T-cell (primary cell): ENCODE measurements around the gene ITGAE. TPM values are rescaled to one million over a fixed set of nuclear protein-coding genes. Genes with fewer than 3 reads are reported as not detected.

Source experiments
- ATAC-seq, 4 experiments: fragments of 200-7000 bp in 3 of 4; fragments of 150-1000 bp in 1 of 4; cut with Tn5 transposase; replicated peaks in 1 of 4; 1 replicate in 3 of 4; 2 replicates in 1 of 4; pipeline ENCODE4 v1.10.0; 2021; ENCODE audit warnings: moderate library complexity in 3 of 4, mild to moderate bottlenecking in 2 of 4, moderate number of reproducible peaks in 1 of 4
- CTCF ChIA-PET, 2 donors: fragments of 300-600 bp; sonication (Branson Sonifier 250); formaldehyde crosslinking; loops; one replicate each; lab custom pipeline; 2022; ENCODE audit warnings: antibody characterized with exemption in 2 of 2; lab: Charles Lee
- POLR2A ChIA-PET, 2 donors: fragments of 300-600 bp; sonication (Branson Sonifier 250); formaldehyde crosslinking; loops; one replicate each; lab custom pipeline; 2022; ENCODE audit warnings: antibody characterized with exemption in 2 of 2; lab: Charles Lee
- DNase-seq, 35 experiments: peaks; one replicate each; pipeline versions ENCODE4 v3.0.0 to v3.0.0-alpha.2; 2013 to 2023
- H3K27ac ChIP-seq: one replicate; pipeline ENCODE4 v1.5.1; 2013; ENCODE audit warnings: low read length
- H3K27me3 ChIP-seq, 2 experiments: replicated peaks in 1 of 2; 1 replicate in 1 of 2; 2 replicates in 1 of 2; pipeline versions ENCODE4 v1.6.1 to v1.7.0; 2013; ENCODE audit warnings: low read length in 1 of 2, mixed read lengths in 1 of 2; ENCODE audit not compliant: control insufficient read depth in 2 of 2, insufficient read depth in 2 of 2; ENCODE audit errors: extremely low read depth in 1 of 2
- H3K36me3 ChIP-seq, 2 donors: 1 replicate in 1 of 2; 2 replicates in 1 of 2; pipeline versions ENCODE4 v1.6.1 to v1.7.0; 2013; ENCODE audit warnings: low read length in 1 of 2; ENCODE audit not compliant: control insufficient read depth in 2 of 2, insufficient read depth in 1 of 2; ENCODE audit errors: extremely low read depth in 1 of 2
- H3K4me1 ChIP-seq, 2 experiments: 1 replicate in 1 of 2; 2 replicates in 1 of 2; pipeline versions ENCODE4 v1.6.1 to v1.7.0; 2013; ENCODE audit warnings: low read length in 2 of 2, mixed read lengths in 1 of 2; ENCODE audit not compliant: insufficient read depth in 2 of 2, control insufficient read depth in 1 of 2; ENCODE audit errors: extremely low read depth in 1 of 2
- H3K4me3 ChIP-seq, 2 donors: 1 replicate in 1 of 2; 2 replicates in 1 of 2; pipeline versions ENCODE4 v1.5.1 to v1.7.0; 2013; ENCODE audit warnings: mild to moderate bottlenecking in 2 of 2, low read length in 1 of 2, moderate library complexity in 1 of 2; ENCODE audit not compliant: control insufficient read depth in 1 of 2; ENCODE audit errors: extremely low read depth in 1 of 2
- H3K9me3 ChIP-seq: 2 replicates; pipeline ENCODE4 v1.7.0; 2013
- H3K27ac Mint-ChIP-seq, 2 donors: one replicate each; pipeline ENCODE4 v1.8.0; 2020 to 2021; ENCODE audit warnings: mild to moderate bottlenecking in 2 of 2, mixed read lengths in 2 of 2
- H3K27me3 Mint-ChIP-seq, 2 donors: one replicate each; pipeline ENCODE4 v1.8.0; 2021 to 2022; ENCODE audit warnings: mixed read lengths in 2 of 2
- H3K36me3 Mint-ChIP-seq: one replicate; pipeline ENCODE4 v1.8.0; 2021; ENCODE audit warnings: mixed read lengths
- H3K4me1 Mint-ChIP-seq, 3 donors: one replicate each; pipeline ENCODE4 v1.8.0; 2020 to 2022; ENCODE audit warnings: mixed read lengths in 3 of 3, mild to moderate bottlenecking in 1 of 3
- H3K4me3 Mint-ChIP-seq, 3 donors: one replicate each; pipeline ENCODE4 v1.8.0; 2020 to 2022; ENCODE audit warnings: mild to moderate bottlenecking in 3 of 3, mixed read lengths in 3 of 3, moderate library complexity in 3 of 3
- H3K9me3 Mint-ChIP-seq, 3 donors: one replicate each; pipeline ENCODE4 v1.8.0; 2020 to 2022; ENCODE audit warnings: mixed read lengths in 3 of 3
- WGBS: methylation state at CpG from one replicate; pipeline ENCODE4 v1.1.5; 2013; ENCODE audit warnings: missing lambda C conversion rate; ENCODE audit not compliant: insufficient coverage; 5-methylcytosine and 5-hydroxymethylcytosine counted together
- total RNA-seq, 35 experiments: library from RNA in 6 of 35; stranded (reverse) in 6 of 35; fragments of 120-200 nt in 1 of 35; gene quantifications; one replicate each; pipeline versions ENCODE4 v1.2.1 to v1.2.4 and lab custom pipeline; 2013 to 2026

ITGAE gene
- total RNA-seq, 5 donors from 2014 or later (not counting 1 experiment from before 2014, with no cell fraction given): 13.0 to 40.0 (median 25.2) TPM

GRCh38 chr17:3755335-3756030 lies 45.5 kb downstream of the ITGAE start:
- DNase-seq: no peak
- POLR2A ChIA-PET: interaction anchor here (0.5 to 0.6 kb wide), 4 partner anchors 45 to 952 kb away, joined by 3 to 6 read pairs (median 4); no protein-coding TSS in a partner anchor
- H3K9me3 ChIP-seq: no peaks in the 10 kb centered on the region
- Mint-ChIP-seq H3K4me3 (peak overlapping the region; percentile 41 to 50 (median 46)), H3K27me3 (no peaks in the 10 kb centered on the region), H3K36me3 (peaks cover 3% of the 10 kb centered on the region), H3K4me1 (peaks cover 14 to 30% (median 26%) of the 10 kb centered on the region in 3 donors), H3K9me3 (no peaks in the 10 kb centered on the region), H3K27ac (peak overlapping the region; percentile 49 to 75)
- WGBS: 86% methylated on average over 16 of the region's 20 CpGs
- CTCF ChIA-PET: interaction anchor here in 1 of 2 donors (0.6 to 1.6 kb wide), 5 partner anchors 14 to 1684 kb away, joined by 3 to 8 read pairs (median 5); no protein-coding TSS in a partner anchor
- H3K27ac ChIP-seq: peak overlapping the region; percentile 62
- no peak for ATAC-seq
- peaks cover 8 to 37% of the 10 kb centered on the region in 2 experiments for H3K4me1 ChIP-seq
- no peaks in the 10 kb centered on the region for H3K36me3 ChIP-seq
- peak overlapping the region; percentile 11 to 28 for H3K4me3 ChIP-seq
- no peaks in the 10 kb centered on the region for H3K27me3 ChIP-seq

GRCh38 chr17:3754458-3755334 lies 46.3 kb downstream of the ITGAE start:
- Histone ChIP-seq H3K4me3 (peak overlapping the region; percentile 11 to 28), H3K27ac (peak overlapping the region; percentile 62), H3K4me1 (peaks cover 15 to 45% of the 10 kb centered on the region in 2 experiments), H3K27me3 (no peaks in the 10 kb centered on the region), H3K36me3 (no peaks in the 10 kb centered on the region), H3K9me3 (no peaks in the 10 kb centered on the region)
- ChIA-PET POLR2A (interaction anchor here (0.5 to 0.6 kb wide), 3 partner anchors 44 to 91 kb away, joined by 3 to 4 read pairs (median 4); partner anchors contain the start of gene NCBP3 (in 1 of the 2)), CTCF (interaction anchor here (0.6 to 1.6 kb wide), 4 partner anchors 13 to 103 kb away, joined by 3 to 8 read pairs (median 4); no protein-coding TSS in a partner anchor)
- ATAC-seq (peak; percentile 82 to 88 (median 86)), DNase-seq (peak; percentile 50 to 91 (median 80))
- Mint-ChIP-seq H3K4me3 (peak overlapping the region in 1 of 3 donors; percentile 46), H3K36me3 (peaks cover under 1% of the 10 kb centered on the region), H3K4me1 (peaks cover 22 to 38% (median 33%) of the 10 kb centered on the region in 3 donors), H3K9me3 (no peaks in the 10 kb centered on the region), H3K27me3 (no peaks in the 10 kb centered on the region), H3K27ac (peak overlapping the region in 1 of 2 donors; percentile 55)
- WGBS: 24% methylated on average over 49 of the region's 56 CpGs

- H3K27ac Mint-ChIP-seq: peak overlapping the region; percentile 37 to 65
- no peak overlapping the region for H3K27ac ChIP-seq
- DNase-seq (no peak), ATAC-seq (no peak)
- ChIA-PET CTCF (interaction anchor here in 1 of 2 donors (0.6 kb wide), 1 partner anchor 104 kb away, joined by 4 read pairs; no protein-coding TSS in a partner anchor), POLR2A (no interaction called here)
- H3K27me3 Mint-ChIP-seq: no peaks in the 10 kb centered on the region
- peaks cover 28 to 42% (median 36%) of the 10 kb centered on the region in 3 donors for H3K4me1 Mint-ChIP-seq
- WGBS: no CpG with 5 or more reads among the region's 18 CpGs
- H3K9me3 ChIP-seq: no peaks in the 10 kb centered on the region
- no peaks in the 10 kb centered on the region for H3K9me3 Mint-ChIP-seq
- H3K36me3 Mint-ChIP-seq: no peaks in the 10 kb centered on the region
- no peaks in the 10 kb centered on the region for H3K36me3 ChIP-seq
- peaks cover 15 to 49% of the 10 kb centered on the region in 2 experiments for H3K4me1 ChIP-seq
- no peak overlapping the region for H3K4me3 Mint-ChIP-seq
- no peaks in the 10 kb centered on the region for H3K27me3 ChIP-seq
- no peak overlapping the region for H3K4me3 ChIP-seq
Observed at GRCh38 chr17:3754066-3754457, 46.9 kb downstream of the ITGAE start.

- Mint-ChIP-seq H3K4me3 (no peak overlapping the region), H3K27ac (peak overlapping the region; percentile 37 to 65), H3K36me3 (no peaks in the 10 kb centered on the region), H3K4me1 (peaks cover 32 to 45% (median 40%) of the 10 kb centered on the region in 3 donors), H3K9me3 (no peaks in the 10 kb centered on the region), H3K27me3 (no peaks in the 10 kb centered on the region)
- no peaks in the 10 kb centered on the region for H3K36me3 ChIP-seq
- DNase-seq (no peak), ATAC-seq (no peak)
- peaks cover 17 to 53% of the 10 kb centered on the region in 2 experiments for H3K4me1 ChIP-seq
- WGBS: 93% methylated on average over 4 of the region's 12 CpGs
- H3K27me3 ChIP-seq: no peaks in the 10 kb centered on the region
- H3K9me3 ChIP-seq: no peaks in the 10 kb centered on the region
- ChIA-PET POLR2A (no interaction called here), CTCF (no interaction called here)
- no peak overlapping the region for H3K4me3 ChIP-seq
- H3K27ac ChIP-seq: no peak overlapping the region
Observed at GRCh38 chr17:3753624-3754023, 47.4 kb downstream of the ITGAE start.

- no peaks in the 10 kb centered on the region for H3K36me3 Mint-ChIP-seq
- no peaks in the 10 kb centered on the region for H3K27me3 Mint-ChIP-seq
- H3K4me1 Mint-ChIP-seq: peaks cover 41 to 50% (median 42%) of the 10 kb centered on the region in 3 donors
- Histone ChIP-seq H3K4me1 (peaks cover 17 to 54% of the 10 kb centered on the region in 2 experiments), H3K36me3 (no peaks in the 10 kb centered on the region), H3K9me3 (no peaks in the 10 kb centered on the region), H3K27ac (no peak overlapping the region), H3K27me3 (no peaks in the 10 kb centered on the region), H3K4me3 (no peak overlapping the region)
- POLR2A ChIA-PET: no interaction called here
- no peak for DNase-seq
- H3K4me3 Mint-ChIP-seq: no peak overlapping the region
- no peak for ATAC-seq
- CTCF ChIA-PET: no interaction called here
- peak overlapping the region in 1 of 2 donors; percentile 97 for H3K27ac Mint-ChIP-seq
- 95% methylated on average over 15 of the region's 15 CpGs for WGBS
- no peaks in the 10 kb centered on the region for H3K9me3 Mint-ChIP-seq
Observed at GRCh38 chr17:3751836-3752235, 49.2 kb downstream of the ITGAE start.

- peaks cover 41 to 50% (median 42%) of the 10 kb centered on the region in 3 donors for H3K4me1 Mint-ChIP-seq
- WGBS: 13% methylated on average over 5 of the region's 8 CpGs
- Histone ChIP-seq H3K36me3 (no peaks in the 10 kb centered on the region), H3K9me3 (no peaks in the 10 kb centered on the region), H3K27me3 (no peaks in the 10 kb centered on the region), H3K4me3 (peak overlapping the region in 1 of 2 donors; percentile 2), H3K4me1 (peaks cover 17 to 53% of the 10 kb centered on the region in 2 experiments), H3K27ac (peak overlapping the region; percentile 42)
- POLR2A ChIA-PET: no interaction called here
- no peaks in the 10 kb centered on the region for H3K9me3 Mint-ChIP-seq
- H3K27me3 Mint-ChIP-seq: no peaks in the 10 kb centered on the region
- CTCF ChIA-PET: interaction anchor here in 1 of 2 donors (1.2 kb wide), 1 partner anchor 12 kb away, joined by 4 read pairs; no protein-coding TSS in a partner anchor
- DNase-seq: peak in 34 of 35 experiments; percentile 22 to 73 (median 45)
- peak overlapping the region in 2 of 3 donors; percentile 63 to 80 for H3K4me3 Mint-ChIP-seq
- no peaks in the 10 kb centered on the region for H3K36me3 Mint-ChIP-seq
- peak overlapping the region; percentile 86 to 97 for H3K27ac Mint-ChIP-seq
- ATAC-seq: peak; percentile 58 to 84 (median 72)
Observed at GRCh38 chr17:3750926-3751325, 50.1 kb downstream of the ITGAE start.
